Retinal pigment epithelial cell (primary cell): ENCODE measurements around the gene CDKL1.

Experiments
- DNase-seq: peaks from one replicate; pipeline ENCODE4 v3.0.0-alpha.2; 2010; ENCODE audit warnings: low read depth
- H3K4me3 ChIP-seq: 2 replicates; pipeline ENCODE4 v1.5.1; 2011; ENCODE audit warnings: mild to moderate bottlenecking, low read length, control low read depth, moderate library complexity
- TF ChIP-seq, protein P1 (sequence below): conservative IDR thresholded peaks from 2 replicates; pipeline ENCODE4 v1.5.1; 2011; ENCODE audit warnings: low read depth, low read length, control low read depth, inconsistent platforms

Gene CDKL1

DNA sequence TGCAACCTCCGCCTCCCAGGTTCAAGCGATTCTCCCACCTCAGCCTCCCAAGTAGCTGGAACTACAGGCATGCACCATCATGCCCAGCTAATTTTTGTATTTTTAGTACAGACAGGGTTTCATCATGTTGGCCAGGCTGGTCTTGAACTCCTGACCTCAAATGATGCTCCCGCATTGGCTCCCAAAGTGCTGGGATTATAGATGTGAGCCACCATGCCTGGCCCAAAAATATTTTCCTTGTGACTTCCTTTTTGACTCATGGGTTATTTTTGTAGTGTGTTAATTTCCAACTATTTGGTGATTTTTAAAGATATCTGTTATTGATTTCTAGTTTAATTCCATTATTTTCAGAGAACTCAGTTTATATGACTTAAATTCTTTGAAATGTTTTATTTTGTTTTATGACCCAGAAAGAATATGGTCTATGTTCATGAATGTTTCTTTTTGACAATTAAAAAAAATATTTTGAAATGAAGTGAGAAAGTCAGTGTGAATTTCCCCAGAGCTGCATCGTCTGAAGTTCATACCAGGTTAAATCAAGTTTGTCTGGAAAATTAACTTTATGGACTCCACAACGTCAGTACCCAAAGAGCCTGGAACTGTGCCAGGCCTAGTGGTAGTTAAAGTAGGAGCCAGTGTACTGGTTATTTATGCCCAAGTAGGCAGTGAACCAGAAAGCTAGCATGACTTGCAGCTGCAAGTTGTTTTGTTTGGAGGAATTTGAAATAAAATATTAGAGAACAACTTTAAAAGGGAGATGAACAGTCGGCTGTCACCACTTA, 2.8 kb upstream of the CDKL1 start:
- no peak overlapping the region for H3K4me3 ChIP-seq
- peak; percentile 69 for DNase-seq
- TF ChIP-seq, protein P1, sequence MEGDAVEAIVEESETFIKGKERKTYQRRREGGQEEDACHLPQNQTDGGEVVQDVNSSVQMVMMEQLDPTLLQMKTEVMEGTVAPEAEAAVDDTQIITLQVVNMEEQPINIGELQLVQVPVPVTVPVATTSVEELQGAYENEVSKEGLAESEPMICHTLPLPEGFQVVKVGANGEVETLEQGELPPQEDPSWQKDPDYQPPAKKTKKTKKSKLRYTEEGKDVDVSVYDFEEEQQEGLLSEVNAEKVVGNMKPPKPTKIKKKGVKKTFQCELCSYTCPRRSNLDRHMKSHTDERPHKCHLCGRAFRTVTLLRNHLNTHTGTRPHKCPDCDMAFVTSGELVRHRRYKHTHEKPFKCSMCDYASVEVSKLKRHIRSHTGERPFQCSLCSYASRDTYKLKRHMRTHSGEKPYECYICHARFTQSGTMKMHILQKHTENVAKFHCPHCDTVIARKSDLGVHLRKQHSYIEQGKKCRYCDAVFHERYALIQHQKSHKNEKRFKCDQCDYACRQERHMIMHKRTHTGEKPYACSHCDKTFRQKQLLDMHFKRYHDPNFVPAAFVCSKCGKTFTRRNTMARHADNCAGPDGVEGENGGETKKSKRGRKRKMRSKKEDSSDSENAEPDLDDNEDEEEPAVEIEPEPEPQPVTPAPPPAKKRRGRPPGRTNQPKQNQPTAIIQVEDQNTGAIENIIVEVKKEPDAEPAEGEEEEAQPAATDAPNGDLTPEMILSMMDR: no peak

DNA sequence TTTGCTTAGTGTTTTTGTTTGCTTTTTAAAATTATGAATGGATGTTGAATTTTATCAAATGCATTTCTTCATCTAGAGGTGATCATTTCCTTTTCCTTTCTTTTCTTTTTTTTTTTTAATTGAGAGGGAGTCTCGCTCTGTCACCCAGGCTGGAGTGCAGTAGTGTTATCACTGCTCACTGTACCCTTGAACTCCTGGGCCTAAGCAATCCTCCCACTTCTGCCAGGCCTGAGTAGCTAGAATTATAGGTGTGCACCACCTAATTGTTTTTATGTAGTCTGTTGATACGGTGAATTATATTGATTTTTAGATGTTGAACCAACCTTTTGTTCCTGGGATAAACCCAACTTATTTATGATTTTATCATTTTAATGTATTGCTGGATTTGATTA, 1.5 kb upstream of the CDKL1 start:
- DNase-seq: no peak
- TF ChIP-seq, protein P1: no peak
- no peak overlapping the region for H3K4me3 ChIP-seq

DNA sequence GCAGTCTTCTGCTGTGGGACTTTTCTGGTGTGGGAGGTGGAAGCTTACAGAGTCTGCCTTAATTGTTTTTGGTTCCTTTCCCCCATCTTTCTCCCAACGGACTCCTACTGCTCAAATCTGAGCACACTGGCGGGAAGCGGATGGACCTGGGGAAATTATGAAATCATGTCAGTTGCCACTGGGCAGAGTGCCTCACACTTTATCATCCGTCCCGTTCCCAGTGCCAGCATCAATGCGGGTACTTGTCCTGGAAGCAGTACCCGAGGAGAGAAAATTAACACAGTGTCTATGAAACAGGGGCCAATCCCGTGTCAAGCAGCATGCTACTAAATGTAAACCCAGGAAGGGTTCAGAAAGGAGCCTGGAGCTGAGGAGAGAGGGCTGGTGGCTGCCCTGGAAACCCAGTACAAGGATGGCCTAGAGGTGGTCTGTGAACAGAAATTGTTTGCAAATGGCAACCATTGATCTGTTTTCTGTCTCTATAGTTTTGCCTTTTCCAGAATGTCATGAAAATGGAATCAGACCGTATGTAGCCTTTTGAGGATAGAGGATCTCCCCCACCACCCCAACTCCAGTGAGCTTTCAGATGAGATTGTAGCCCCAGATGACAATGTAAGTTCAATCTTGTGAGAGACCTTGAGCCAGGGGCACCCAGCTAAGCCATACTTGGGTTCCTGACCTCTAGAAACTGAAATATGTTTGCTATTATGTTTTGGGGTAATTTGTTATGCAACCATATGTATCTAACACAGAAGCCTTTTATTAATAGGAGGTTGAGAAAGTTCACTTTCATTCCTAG, 908 bp upstream of the CDKL1 start:
- TF ChIP-seq, protein P1: no peak
- no peak for DNase-seq
- H3K4me3 ChIP-seq: peak overlapping the region; percentile 61

- DNase-seq: no peak
- peak overlapping the region; percentile 73 for H3K4me3 ChIP-seq
- TF ChIP-seq, protein P1: no peak
These were observed 1.2 kb downstream of the CDKL1 start for GRCh38 chr14:50395448-50395847.

- no peak overlapping the region for H3K4me3 ChIP-seq
- no peak for DNase-seq
- TF ChIP-seq, protein P1: no peak
These were observed 2.0 kb downstream of the CDKL1 start for GRCh38 chr14:50394713-50395112.

DNA sequence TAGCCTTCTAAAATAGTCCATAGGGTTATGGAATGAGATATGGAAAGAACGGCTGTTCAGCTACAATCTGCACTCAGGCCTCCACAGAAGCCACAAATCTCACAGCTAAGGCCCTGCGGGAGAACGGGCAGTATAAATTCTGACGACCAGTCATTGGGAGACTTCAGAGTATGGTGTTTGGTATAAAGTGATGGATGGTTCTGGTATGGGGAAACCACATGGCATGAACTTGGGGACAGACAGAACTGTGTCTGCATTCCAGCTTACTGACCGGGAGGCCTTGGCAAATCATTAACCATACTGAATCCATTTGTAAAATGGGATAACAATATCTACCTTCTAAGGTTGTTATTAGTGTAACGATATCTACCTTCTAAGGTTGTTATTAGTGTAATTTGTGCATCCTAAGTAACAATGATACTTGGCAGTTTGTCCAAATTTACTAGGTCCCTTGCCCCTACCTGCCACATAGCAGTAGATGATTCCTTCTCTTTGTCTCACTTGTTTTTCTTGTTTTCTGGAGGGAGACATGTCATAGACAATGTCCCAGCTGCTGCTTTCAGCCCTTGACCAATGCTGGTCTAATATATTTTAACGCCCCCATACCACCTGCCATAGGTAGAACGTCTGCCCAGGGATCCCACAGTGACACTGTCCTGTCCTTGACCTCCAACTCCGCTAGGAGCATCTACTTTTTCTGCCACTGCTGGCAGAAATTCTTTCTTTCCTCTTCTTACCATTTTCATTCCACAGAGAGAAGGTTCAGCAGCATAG, 6.8 kb downstream of the CDKL1 start:
- no peak for DNase-seq
- no peak overlapping the region for H3K4me3 ChIP-seq
- TF ChIP-seq, protein P1: no peak
